HG03575 (cell line): ENCODE measurements around the gene OR1J4.
"Not testable (repeated sequence)": the region's sequence is repeated elsewhere in the genome, so short reads cannot be mapped to it uniquely, and the experiment has no call there.

Source experiments
- ATAC-seq: cut with Tn5 transposase; IDR thresholded peaks from one replicate; pipeline ENCODE4 v1.9.1; 2021; ENCODE audit not compliant: unreplicated experiment, insufficient number of reproducible peaks, low FRiP score; ENCODE audit errors: extremely low read depth

The OR1J4 gene

GRCh38 chr9:122518841-122519240, at the start of gene OR1J4:
OR1J4 (plus strand) TSS chr9:122519141; CDS start chr9:122519141, 0 bp downstream.
- no peak for ATAC-seq

GRCh38 chr9:122474561-122474960, 44.4 kb upstream of the OR1J4 start:
- ATAC-seq = no peak

- no peak for ATAC-seq
These were observed 43.2 kb upstream of the OR1J4 start for GRCh38 chr9:122475717-122476116.

- ATAC-seq = no peak
These were observed 41.6 kb upstream of the OR1J4 start for GRCh38 chr9:122477346-122477745.

GRCh38 chr9:122477826-122478225, 41.1 kb upstream of the OR1J4 start, which contains the start of gene OR1J1:
OR1J1 (minus strand) TSS chr9:122477926; CDS start chr9:122477926, 0 bp downstream.
- no peak for ATAC-seq

GRCh38 chr9:122479062-122479461, 39.9 kb upstream of the OR1J4 start:
- no peak for ATAC-seq

GRCh38 chr9:122498883-122499288, 20.1 kb upstream of the OR1J4 start:
- no peak for ATAC-seq

GRCh38 chr9:122506964-122507363, 12.0 kb upstream of the OR1J4 start:
- ATAC-seq = no peak

GRCh38 chr9:122510502-122510901, 8.4 kb upstream of the OR1J4 start, which contains the start of gene OR1J2:
OR1J2 (plus strand) TSS chr9:122510802; CDS start chr9:122510802, 0 bp downstream.
- ATAC-seq = no peak

GRCh38 chr9:122518226-122518625, 715 bp upstream of the OR1J4 start:
- ATAC-seq = no peak

- ATAC-seq = no peak
These were observed 435 bp downstream of the OR1J4 start for GRCh38 chr9:122519376-122519775.

GRCh38 chr9:122526602-122527001, 7.7 kb downstream of the OR1J4 start:
- no peak for ATAC-seq

GRCh38 chr9:122527193-122527592, 8.3 kb downstream of the OR1J4 start, which contains the start of gene OR1N1:
OR1N1 (minus strand) TSS chr9:122527293; CDS start chr9:122527293, 0 bp downstream.
- ATAC-seq = no peak

GRCh38 chr9:122531157-122531556, 12.2 kb downstream of the OR1J4 start:
- not testable (repeated sequence) for ATAC-seq

GRCh38 chr9:122536134-122536533, 17.2 kb downstream of the OR1J4 start:
- ATAC-seq = no peak

- not testable (repeated sequence) for ATAC-seq
These were observed 18.1 kb downstream of the OR1J4 start for GRCh38 chr9:122537066-122537465.

- ATAC-seq = no peak
These were observed 19.8 kb downstream of the OR1J4 start for GRCh38 chr9:122538757-122539156.

- no peak for ATAC-seq
These were observed 27.3 kb downstream of the OR1J4 start for GRCh38 chr9:122546196-122546595.

- no peak for ATAC-seq
These were observed 32.4 kb downstream of the OR1J4 start for GRCh38 chr9:122551371-122551770.

GRCh38 chr9:122552812-122553211, 33.9 kb downstream of the OR1J4 start, which contains the start of gene OR1N2:
OR1N2 (plus strand) TSS chr9:122553112; CDS start chr9:122553212, 100 bp downstream.
- ATAC-seq = no peak

GRCh38 chr9:122561446-122561845, 42.5 kb downstream of the OR1J4 start:
- no peak for ATAC-seq
